B cell (primary cell): ENCODE data around the gene COMMD4. TPM values are rescaled to one million over a fixed set of nuclear protein-coding genes. Genes with fewer than 3 reads are reported as not detected.

Experiments used
- ATAC-seq: fragments of 200-7000 bp; cut with Tn5 transposase; one replicate; pipeline ENCODE4 v1.10.0; 2021; ENCODE audit warnings: low read depth, mild to moderate bottlenecking, moderate number of reproducible peaks, moderate library complexity
- CTCF ChIA-PET: fragments of 350-600 bp; sonication (Branson Sonifier 250); formaldehyde crosslinking; loops from one replicate; lab custom pipeline; 2021; ENCODE audit warnings: antibody characterized with exemption, inconsistent platforms; lab: Charles Lee
- POLR2A ChIA-PET: fragments of 350-600 bp; sonication (Branson Sonifier 250); formaldehyde crosslinking; loops from one replicate; lab custom pipeline; 2021; ENCODE audit warnings: antibody characterized with exemption; lab: Charles Lee
- DNase-seq: peaks from one replicate; pipeline ENCODE4 v3.0.0; 2013
- H2AFZ ChIP-seq: 2 replicates; pipeline ENCODE4 v1.6.1; 2012; ENCODE audit warnings: mild to moderate bottlenecking, low read depth, low read length; ENCODE audit not compliant: insufficient read depth, poor library complexity, severe bottlenecking
- H3K27ac ChIP-seq, 2 donors: 1 replicate in 1 of 2; 2 replicates in 1 of 2; pipeline ENCODE4 v1.5.1; 2012 to 2013; ENCODE audit warnings: low read length in 2 of 2, mild to moderate bottlenecking in 2 of 2, moderate library complexity in 1 of 2
- H3K27me3 ChIP-seq, 4 experiments: fragments of 200-600 bp in 1 of 4; sonication (generic) in 1 of 4; replicated peaks in 1 of 4; 1 replicate in 2 of 4; 2 replicates in 2 of 4; pipeline versions ENCODE4 v1.6.1 to v1.7.0; 2013 to 2016; ENCODE audit warnings: low read length in 3 of 4, mild to moderate bottlenecking in 2 of 4, mixed read lengths in 1 of 4, moderate library complexity in 1 of 4; ENCODE audit not compliant: insufficient read depth in 4 of 4, control insufficient read depth in 3 of 4; ENCODE audit errors: control extremely low read depth in 1 of 4
- H3K36me3 ChIP-seq, 2 experiments: replicated peaks in 1 of 2; 1 replicate in 1 of 2; 2 replicates in 1 of 2; pipeline versions ENCODE4 v1.6.1 to v1.7.1; 2013; ENCODE audit warnings: low read length in 1 of 2; ENCODE audit not compliant: insufficient read depth in 2 of 2, control insufficient read depth in 1 of 2; ENCODE audit errors: control extremely low read depth in 1 of 2, extremely low read depth in 1 of 2
- H3K4me1 ChIP-seq, 2 donors: fragments of 200-600 bp in 1 of 2; sonication (generic) in 1 of 2; 1 replicate in 1 of 2; 2 replicates in 1 of 2; pipeline versions ENCODE4 v1.5.1 to v1.6.1; 2013 to 2017; ENCODE audit warnings: low read length in 2 of 2; ENCODE audit not compliant: control insufficient read depth in 2 of 2, insufficient read depth in 2 of 2
- H3K4me2 ChIP-seq: replicated peaks from 2 replicates; pipeline ENCODE3; 2012; ENCODE audit warnings: mild to moderate bottlenecking, low read depth, low read length; ENCODE audit not compliant: poor library complexity, severe bottlenecking
- H3K4me3 ChIP-seq, 5 experiments: fragments of 200-600 bp in 1 of 5; sonication (generic) in 1 of 5; 1 replicate in 3 of 5; 2 replicates in 2 of 5; pipeline versions ENCODE4 v1.5.1 to v1.7.0; 2011 to 2016; ENCODE audit warnings: low read length in 4 of 5, mild to moderate bottlenecking in 4 of 5, low read depth in 2 of 5, control low read depth in 1 of 5, moderate library complexity in 1 of 5; ENCODE audit not compliant: insufficient read depth in 1 of 5; ENCODE audit errors: control extremely low read depth in 1 of 5, extremely low read depth in 1 of 5
- H3K79me2 ChIP-seq: fragments of 200-600 bp; sonication (generic); one replicate; pipeline ENCODE4 v1.6.0; 2016; ENCODE audit warnings: low read length; ENCODE audit not compliant: control insufficient read depth, insufficient read depth
- H3K9ac ChIP-seq: fragments of 200-600 bp; sonication (generic); 2 replicates; pipeline ENCODE4 v1.6.1; 2017; ENCODE audit warnings: mild to moderate bottlenecking, low read length, moderate library complexity
- H3K9me3 ChIP-seq, 3 donors: one replicate each; pipeline versions ENCODE4 v1.6.1 to v1.7.1; 2013; ENCODE audit warnings: low read length in 2 of 3; ENCODE audit not compliant: control insufficient read depth in 2 of 3, insufficient read depth in 1 of 3; ENCODE audit errors: control extremely low read depth in 1 of 3
- H4K20me1 ChIP-seq: 2 replicates; pipeline ENCODE4 v1.6.0; 2012; ENCODE audit warnings: mild to moderate bottlenecking, low read length; ENCODE audit not compliant: insufficient read depth, control insufficient read depth, poor library complexity, severe bottlenecking
- H3K27ac Mint-ChIP-seq: one replicate; pipeline ENCODE4 v1.8.0; 2021; ENCODE audit warnings: mixed read lengths
- H3K27me3 Mint-ChIP-seq: one replicate; pipeline ENCODE4 v1.8.0; 2021; ENCODE audit warnings: mixed read lengths
- H3K4me1 Mint-ChIP-seq: one replicate; pipeline ENCODE4 v1.8.0; 2021; ENCODE audit warnings: mixed read lengths
- H3K4me3 Mint-ChIP-seq: one replicate; pipeline ENCODE4 v1.8.0; 2021; ENCODE audit warnings: mixed read lengths
- H3K9me3 Mint-ChIP-seq: one replicate; pipeline ENCODE4 v1.8.0; 2022; ENCODE audit warnings: mixed read lengths; ENCODE audit not compliant: insufficient read depth
- CTCF ChIP-seq: fragments of 200-600 bp; IDR thresholded peaks from one replicate; pipeline ENCODE4 v1.8.0; 2022; ENCODE audit warnings: antibody characterized with exemption, mild to moderate bottlenecking
- EZH2 ChIP-seq: IDR thresholded peaks from 2 replicates; pipeline ENCODE4 v1.6.1; 2012; ENCODE audit warnings: borderline replicate concordance, low read depth, mild to moderate bottlenecking, moderate library complexity, low read length; ENCODE audit not compliant: insufficient read depth, poor library complexity, severe bottlenecking
- WGBS: methylation state at CpG from one replicate; pipeline ENCODE4 v1.1.5; 2013; ENCODE audit warnings: missing lambda C conversion rate; ENCODE audit not compliant: insufficient coverage; 5-methylcytosine and 5-hydroxymethylcytosine counted together
- intact Hi-C: fragments of 100-400 bp; cut with micrococcal nuclease; formaldehyde crosslinking; loops from one replicate; pipeline ENCODE4 v1.10.0; 2022
- polyA plus RNA-seq: library from polyadenylated mRNA; depleted of rRNA; stranded (reverse); fragments of >200 nt; gene quantifications from 2 replicates; pipeline ENCODE4 v1.2.3, GENCODE V29; 2012
- total RNA-seq, 2 donors: library from RNA; stranded (reverse); fragments of 120-200 nt in 1 of 2; gene quantifications; 1 replicate in 1 of 2; 2 replicates in 1 of 2; pipeline versions ENCODE4 v1.2.3 to v1.2.4, GENCODE V29; 2013 to 2022

COMMD4 gene
- total and polyA plus RNA-seq, 2 donors (not counting 1 experiment from before 2014, with no cell fraction given): 57.9 to 63.5 TPM

GRCh38 chr15:75313116-75313845 is 22.6 kb upstream of the COMMD4 start:
- Histone ChIP-seq H3K27me3 (peaks cover 0 to 2% (median under 1%) of the 10 kb centered on the region in 4 experiments), H3K27ac (no peak overlapping the region), H3K9me3 (no peaks in the 10 kb centered on the region), H3K4me3 (no peak overlapping the region), H3K4me2 (no peak overlapping the region), H3K79me2 (no peaks in the 10 kb centered on the region), H3K4me1 (no peaks in the 10 kb centered on the region), H3K36me3 (no peaks in the 10 kb centered on the region), H4K20me1 (no peaks in the 10 kb centered on the region), H3K9ac (no peak overlapping the region), H2AFZ (no peak overlapping the region)
- ATAC-seq: no peak
- no peaks in the 10 kb centered on the region for H3K9me3 Mint-ChIP-seq
- CTCF ChIA-PET: no interaction called here
- peaks cover 19% of the 10 kb centered on the region for H3K27me3 Mint-ChIP-seq
- no peak overlapping the region for H3K27ac Mint-ChIP-seq
- DNase-seq: no peak
- POLR2A ChIA-PET: no interaction called here
- no peak overlapping the region for H3K4me3 Mint-ChIP-seq
- WGBS: 65% methylated on average over 10 of the region's 13 CpGs
- intact Hi-C loops: no loop called here
- no peaks in the 10 kb centered on the region for H3K4me1 Mint-ChIP-seq
- TF ChIP-seq EZH2 (no peak), CTCF (no peak)

GRCh38 chr15:75314552-75315290 is 21.1 kb upstream of the COMMD4 start:
- 87% methylated on average over 4 of the region's 5 CpGs for WGBS
- no peak overlapping the region for H3K4me3 Mint-ChIP-seq
- no peaks in the 10 kb centered on the region for H3K9me3 Mint-ChIP-seq
- Histone ChIP-seq H3K36me3 (no peaks in the 10 kb centered on the region), H3K4me3 (no peak overlapping the region), H3K9me3 (no peaks in the 10 kb centered on the region), H3K79me2 (no peaks in the 10 kb centered on the region), H3K4me1 (no peaks in the 10 kb centered on the region), H3K27ac (no peak overlapping the region), H3K9ac (no peak overlapping the region), H3K4me2 (no peak overlapping the region), H3K27me3 (no peaks in the 10 kb centered on the region), H4K20me1 (no peaks in the 10 kb centered on the region), H2AFZ (no peak overlapping the region)
- H3K27ac Mint-ChIP-seq: no peak overlapping the region
- intact Hi-C loops: no loop called here
- DNase-seq (no peak), ATAC-seq (no peak)
- TF ChIP-seq CTCF (peak; percentile 36), EZH2 (no peak)
- POLR2A ChIA-PET: no interaction called here
- no peaks in the 10 kb centered on the region for H3K4me1 Mint-ChIP-seq
- CTCF ChIA-PET: no interaction called here
- peaks cover 15% of the 10 kb centered on the region for H3K27me3 Mint-ChIP-seq
